Loucy (cell line): Measurements from ENCODE around the gene AMER2.

Experiments
- CTCF ChIP-seq: fragments of 200-600 bp; sonication (generic); conservative IDR thresholded peaks from 2 replicates; pipeline ENCODE4 v1.5.1; 2014; ENCODE audit warnings: mild to moderate bottlenecking, antibody characterized with exemption, low read length
- EZH2phosphoT487 ChIP-seq: fragments of 200-600 bp; IDR thresholded peaks from 2 replicates; pipeline ENCODE4 v1.6.1; 2018; ENCODE audit warnings: antibody characterized with exemption, mild to moderate bottlenecking, moderate library complexity, borderline replicate concordance

DNA sequence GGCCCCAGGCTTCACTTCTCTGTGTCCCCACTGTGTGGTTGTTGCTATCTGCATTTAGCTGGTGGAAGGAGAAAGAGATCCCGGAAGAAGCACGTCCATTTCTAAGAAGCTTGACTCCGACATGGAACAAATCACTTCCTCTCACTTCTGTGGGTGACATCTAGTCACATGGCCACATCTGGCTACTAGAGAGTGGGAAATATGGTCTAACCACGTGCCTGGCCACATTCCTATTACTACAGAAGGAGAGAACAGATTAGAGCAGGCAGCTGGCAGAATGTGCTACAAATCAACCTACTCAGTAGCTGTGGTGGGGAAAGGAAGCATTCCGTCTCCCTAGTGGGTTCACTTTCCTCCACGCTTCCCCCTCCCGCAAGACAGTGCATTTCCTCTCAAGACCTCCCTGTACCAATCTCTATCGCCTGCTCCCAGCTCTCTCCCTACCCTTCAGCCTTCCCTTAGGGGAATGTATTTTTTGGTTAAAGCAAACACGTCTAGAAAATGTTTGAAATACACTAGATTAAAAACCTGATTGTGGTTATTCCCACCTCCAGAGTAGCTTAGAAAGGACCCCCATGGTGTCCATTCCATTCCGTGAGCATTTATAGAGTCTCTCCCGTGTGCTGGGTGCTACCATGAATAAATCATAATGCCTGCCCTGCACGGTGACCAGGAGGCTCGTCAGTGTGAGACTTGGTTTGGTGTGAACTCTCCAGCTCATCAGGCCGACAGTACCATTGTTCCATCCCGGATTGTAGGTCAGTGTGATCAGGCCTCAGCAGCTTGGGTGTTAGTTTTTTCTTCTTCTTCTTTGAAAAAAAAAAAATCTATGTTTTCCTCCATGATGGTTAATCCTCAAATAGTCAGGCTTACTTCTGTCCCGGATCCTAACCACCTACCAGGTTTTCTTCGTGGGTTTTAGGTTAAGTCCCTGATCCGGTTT, 8.0 kb upstream of the AMER2 start:
- no peak for TF ChIP-seq CTCF
- no peak for TF ChIP-seq EZH2phosphoT487
